HepG2 (cell line): ENCODE data around the gene FAM149A. TPM values are rescaled to one million over a fixed set of nuclear protein-coding genes. Genes with fewer than 3 reads are reported as not detected.

Experiments
- ATAC-seq: fragments of 200-7000 bp; cut with Tn5 transposase; 3 replicates; pipeline ENCODE4 v1.9.1; 2020; ENCODE audit warnings: mild to moderate bottlenecking, moderate library complexity
- BruUV-seq: library from RNA; stranded (reverse); fragments of 400-500 nt; replicated peaks from 2 replicates; lab custom pipeline; 2021; lab: Mats Ljungman, UMichigan
- CTCF ChIA-PET: fragments of 300-600 bp; formaldehyde crosslinking; extraction: SDS; loops from one replicate; lab custom pipeline; 2021; ENCODE audit warnings: low total read pairs, inconsistent platforms, low intra/inter-chr PET ratio; lab: Yijun Ruan, JAX
- POLR2A ChIA-PET: fragments of 350-600 bp; sonication (Branson Sonifier 250); formaldehyde crosslinking; loops from one replicate; lab custom pipeline; 2020; ENCODE audit warnings: antibody characterized with exemption, inconsistent platforms; lab: Yijun Ruan, JAX
- DNase-seq: peaks from one replicate; pipeline ENCODE4 v3.0.0-alpha.2; 2015; ENCODE audit warnings: low spot score
- FAIRE-seq: peaks from 3 replicates; lab custom pipeline; 2011; peaks lifted over from hg19 to GRCh38; lab: Jason Lieb, UNC
- H2AFZ ChIP-seq: one replicate; pipeline ENCODE4 v1.6.1; 2011; ENCODE audit warnings: low read length, inconsistent platforms
- H3K27ac ChIP-seq: fragments of 300-600 bp; 3 replicates; pipeline ENCODE4 v1.8.0; 2011; ENCODE audit warnings: mixed run types, mild to moderate bottlenecking, mixed read lengths, low read length, inconsistent platforms; ENCODE audit not compliant: insufficient read depth; ENCODE audit errors: extremely low read length
- H3K27me3 ChIP-seq, 2 experiments: fragments of 200-600 bp in 1 of 2; 2 replicates in 1 of 2; 3 replicates in 1 of 2; pipeline versions ENCODE4 v1.6.0 to v1.8.0; 2011; ENCODE audit warnings: low read length in 2 of 2, mild to moderate bottlenecking in 2 of 2, moderate library complexity in 2 of 2, inconsistent platforms in 1 of 2; ENCODE audit not compliant: insufficient read depth in 2 of 2, control insufficient read depth in 1 of 2
- H3K36me3 ChIP-seq, 2 experiments: fragments of 200-600 bp in 1 of 2; replicated peaks in 1 of 2; 2 replicates in 1 of 2; 3 replicates in 1 of 2; pipeline versions ENCODE4 v1.5.1 to v1.8.0; 2011; ENCODE audit warnings: low read length in 2 of 2, inconsistent platforms in 1 of 2; ENCODE audit not compliant: insufficient read depth in 2 of 2, control insufficient read depth in 1 of 2
- H3K4me1 ChIP-seq: 2 replicates; pipeline ENCODE4 v1.5.1; 2012; ENCODE audit warnings: low read length, inconsistent platforms; ENCODE audit not compliant: insufficient read depth
- H3K4me2 ChIP-seq: 2 replicates; pipeline ENCODE4 v1.6.0; 2011; ENCODE audit warnings: low read depth, low read length, inconsistent platforms
- H3K4me3 ChIP-seq, 3 experiments: fragments of 200-600 bp in 1 of 3; sonication (generic), shearing (Covaris generic) in 1 of 3; replicated peaks in 1 of 3; 2 replicates each; pipeline ENCODE4 v1.5.1; 2011 to 2016; ENCODE audit warnings: low read length in 3 of 3, inconsistent platforms in 2 of 3, low read depth in 2 of 3, mild to moderate bottlenecking in 2 of 3, control low read depth in 1 of 3, mixed read lengths in 1 of 3; ENCODE audit not compliant: insufficient read depth in 1 of 3
- H3K79me2 ChIP-seq: one replicate; pipeline ENCODE4 v1.6.1; 2011; ENCODE audit warnings: low read length, inconsistent platforms; ENCODE audit not compliant: insufficient read depth
- H3K9ac ChIP-seq: 2 replicates; pipeline ENCODE4 v1.6.0; 2011; ENCODE audit warnings: mild to moderate bottlenecking, low read depth, low read length, inconsistent platforms; ENCODE audit not compliant: insufficient read depth
- H3K9me3 ChIP-seq: 2 replicates; pipeline ENCODE4 v1.5.1; 2012; ENCODE audit warnings: mild to moderate bottlenecking, low read length
- H4K20me1 ChIP-seq: 2 replicates; pipeline ENCODE4 v1.6.0; 2011; ENCODE audit warnings: inconsistent platforms, mild to moderate bottlenecking, low read length, moderate library complexity; ENCODE audit not compliant: insufficient read depth
- CAMTA2 ChIP-seq: sonication (generic); formaldehyde crosslinking; IDR thresholded peaks from 2 replicates; pipeline ENCODE4 v1.4.0; 2020; ENCODE audit warnings: mild to moderate bottlenecking, missing genetic modification reagents, borderline replicate concordance
- EZH2 ChIP-seq: conservative IDR thresholded peaks from 2 replicates; pipeline ENCODE4 v1.6.1; 2012; ENCODE audit warnings: mild to moderate bottlenecking, low read depth, low read length, moderate library complexity
- GZF1 ChIP-seq: sonication (generic); formaldehyde crosslinking; IDR thresholded peaks from 2 replicates; pipeline ENCODE4 v1.5.1; 2020; ENCODE audit warnings: mild to moderate bottlenecking, missing genetic modification reagents
- HNF1B ChIP-seq: sonication (generic); formaldehyde crosslinking; IDR thresholded peaks from 2 replicates; pipeline ENCODE4 v1.5.1; 2020; ENCODE audit warnings: mild to moderate bottlenecking, moderate library complexity, missing genetic modification reagents
- PHB2 ChIP-seq: fragments of 450-650 bp; IDR thresholded peaks from 2 replicates; pipeline ENCODE4 v1.6.1; 2018; ENCODE audit not compliant: partially characterized antibody
- POLR2A ChIP-seq, 2 experiments: IDR thresholded peaks; 2 replicates each; pipeline ENCODE4 v1.6.1; 2011; ENCODE audit warnings: low read depth in 2 of 2, low read length in 2 of 2, mild to moderate bottlenecking in 1 of 2, moderate library complexity in 1 of 2; ENCODE audit not compliant: insufficient read depth in 1 of 2
- TFE3 ChIP-seq: IDR thresholded peaks from 2 replicates; pipeline ENCODE4 v1.6.1; 2016
- ZFX ChIP-seq: sonication (generic); formaldehyde crosslinking; IDR thresholded peaks from 2 replicates; pipeline ENCODE4 v1.4.0; 2020; ENCODE audit warnings: mild to moderate bottlenecking, low read depth, missing genetic modification reagents, moderate library complexity
- ZNF280D ChIP-seq: sonication (generic); formaldehyde crosslinking; IDR thresholded peaks from 2 replicates; pipeline ENCODE4 v1.5.1; 2020; ENCODE audit warnings: mild to moderate bottlenecking, missing genetic modification reagents
- ZSCAN12 ChIP-seq: sonication (generic); formaldehyde crosslinking; IDR thresholded peaks from 2 replicates; pipeline ENCODE4 v1.9.0; 2021; ENCODE audit warnings: mild to moderate bottlenecking, missing genetic modification reagents
- WGBS: methylation state at CpG from one replicate; pipeline ENCODE4 v1.1.6; 2017; ENCODE audit warnings: low lambda C conversion rate; 5-methylcytosine and 5-hydroxymethylcytosine counted together
- in situ Hi-C: cut with HindIII; loops from 2 replicates; pipeline ENCODE4 v1.10.0; 2017; ENCODE audit warnings: low pct_unique_long_range_greater_than_20kb; ENCODE audit not compliant: extremely low pct_ligation_motif_present
- intact Hi-C: fragments of 100-400 bp; cut with micrococcal nuclease; formaldehyde crosslinking; loops from one replicate; pipeline ENCODE4 v1.10.0; 2022; ENCODE audit not compliant: unreplicated experiment
- polyA plus RNA-seq, 8 experiments: library from polyadenylated mRNA; depleted of rRNA in 3 of 8; stranded (reverse) in 7 of 8; unstranded in 1 of 8; fragments of >200 nt; fragmentation: Illumina TruSeq in 4 of 8; extraction: Trizol in 4 of 8; gene quantifications; 2 replicates each; pipeline versions ENCODE4 v1.2.1 to v1.2.3, GENCODE V29; 2011 to 2016; ENCODE audit warnings: low read depth in 4 of 8, missing spikeins in 1 of 8, mixed read lengths in 1 of 8; ENCODE audit not compliant: insufficient read depth in 1 of 8
- total RNA-seq, 5 experiments: library from RNA; depleted of rRNA; stranded (reverse); fragments of >200 nt; fragmentation: Illumina TruSeq; extraction: Trizol; gene quantifications; 2 replicates each; pipeline ENCODE4 v1.2.3, GENCODE V29; 2016; ENCODE audit warnings: low read depth in 1 of 5

Gene FAM149A
- total and polyA plus RNA-seq, 2 of the 13 experiments (the other 11 are each of a cell fraction or from before 2014, with no cell fraction given): not detected

- POLR2A ChIA-PET: no interaction called here
- H3K9me3 ChIP-seq: no peaks in the 10 kb centered on the region
- 4% methylated on average over 7 of the region's 9 CpGs for WGBS
- TF ChIP-seq ZSCAN12: no peak
- TF ChIP-seq PHB2: no peak
- no peak for TF ChIP-seq GZF1 (CRISPR knock-in tag)
- TF ChIP-seq POLR2A (IDR thresholded peaks at IDR 0.05; ENCODE audit: insufficient read depth in 1 of 2, low read depth in 2 of 2, low read length in 2 of 2): 0 out of 4 replicates have a peak, but pooled peaks of 1 of the 2 experiments have one; percentile 19
- TF ChIP-seq CAMTA2 (CRISPR knock-in tag): no peak
- 0 out of 2 replicates have a peak, but pooled peaks have one; percentile 37 for TF ChIP-seq HNF1B (CRISPR knock-in tag)
- TF ChIP-seq TFE3: no peak
- 0 out of 2 replicates have a peak, but pooled peaks have one; percentile 17 for TF ChIP-seq ZFX (CRISPR knock-in tag)
- TF ChIP-seq EZH2: no peak
- TF ChIP-seq ZNF280D: no peak
- TF ChIP-seq, all 625 proteins: peak for 3
- intact Hi-C loops: no loop called here
- no peak overlapping the region for H3K9ac ChIP-seq
- FAIRE-seq (no peak), ATAC-seq (peak; percentile 61), DNase-seq (no peak)
- in situ Hi-C loops: no loop called here
- H3K4me3 ChIP-seq: peak overlapping the region; percentile 11 to 61 (median 17); a peak in 3 of 6 replicates
- H3K36me3 ChIP-seq: no peaks in the 10 kb centered on the region
- no peak overlapping the region for H2AFZ ChIP-seq
- H4K20me1 ChIP-seq: no peaks in the 10 kb centered on the region
- H3K27me3 ChIP-seq: peaks cover 1 to 20% of the 10 kb centered on the region in 2 experiments; a peak in 4 of 5 replicates
- H3K4me1 ChIP-seq: peaks cover 12% of the 10 kb centered on the region
- H3K4me2 ChIP-seq: peak overlapping the region; percentile 59
- H3K79me2 ChIP-seq: no peaks in the 10 kb centered on the region
- H3K27ac ChIP-seq: no peak overlapping the region
- no TSS peak for BruUV-seq
- CTCF ChIA-PET: no interaction called here
Measured at GRCh38 chr4:186079694-186080093, 24.8 kb upstream of the FAM149A start.
